ENCODE results near the gene AXIN1.
"Not testable (repeated sequence)": the region's sequence is repeated elsewhere in the genome, so short reads cannot be mapped to it uniquely, and the experiment has no call there.

Gene AXIN1

GRCh38 chr16:381012-381788 is 28.7 kb upstream of the AXIN1 start:
- DNase-seq = peak; percentile 45

GRCh38 chr16:380762-381011 is 28.2 kb upstream of the AXIN1 start:
- no peak for DNase-seq

GRCh38 chr16:379961-380761 is 27.6 kb upstream of the AXIN1 start:
- no peak for DNase-seq

GRCh38 chr16:379183-379960 is 26.8 kb upstream of the AXIN1 start:
- DNase-seq = no peak

GRCh38 chr16:378821-379182 is 26.3 kb upstream of the AXIN1 start:
- no peak for DNase-seq

GRCh38 chr16:378113-378820 is 25.7 kb upstream of the AXIN1 start:
- DNase-seq = not testable (repeated sequence)

GRCh38 chr16:377419-377951 is 25.0 kb upstream of the AXIN1 start:
- no peak for DNase-seq

GRCh38 chr16:376817-377418 is 24.4 kb upstream of the AXIN1 start:
- no peak for DNase-seq

GRCh38 chr16:375927-376816 is 23.6 kb upstream of the AXIN1 start:
- no peak for DNase-seq

GRCh38 chr16:375212-375611 is 22.7 kb upstream of the AXIN1 start:
- DNase-seq = no peak

- DNase-seq = no peak
Measured at GRCh38 chr16:374616-374926, 22.0 kb upstream of the AXIN1 start.

- no peak for DNase-seq
Measured at GRCh38 chr16:373848-374615, 21.5 kb upstream of the AXIN1 start.

- DNase-seq = no peak
Measured at GRCh38 chr16:373020-373598, 20.6 kb upstream of the AXIN1 start.

GRCh38 chr16:372302-372983 is 19.9 kb upstream of the AXIN1 start:
- no peak for DNase-seq

- DNase-seq = no peak
Measured at GRCh38 chr16:371515-372301, 19.2 kb upstream of the AXIN1 start.

- DNase-seq = no peak
Measured at GRCh38 chr16:370979-371514, 18.5 kb upstream of the AXIN1 start.

GRCh38 chr16:370443-370842 is 17.9 kb upstream of the AXIN1 start, which contains the start of gene MRPL28:
TSS of gene MRPL28 (minus strand) at chr16:370538. CDS start at chr16:370218, 320 bp downstream.
- DNase-seq = peak; percentile 94

- DNase-seq = no peak
Measured at GRCh38 chr16:369866-370436, 17.4 kb upstream of the AXIN1 start.
